Breast epithelium (tissue), 4 donors: ENCODE results near the gene LILRA6. TPM values are rescaled to one million over a fixed set of nuclear protein-coding genes. Genes with fewer than 3 reads are reported as not detected.
"Not testable (repeated sequence)": the region's sequence is repeated elsewhere in the genome, so short reads cannot be mapped to it uniquely, and the experiment has no call there.

Experiments used
- DNase-seq, 2 donors: peaks; one replicate each; pipeline ENCODE4 v3.0.0-alpha.2; 2019; ENCODE audit warnings: low spot score in 2 of 2
- H3K27ac ChIP-seq, 2 donors: fragments of 200-600 bp; sonication (generic) in 1 of 2; one replicate each; pipeline ENCODE4 v1.5.1; 2016 to 2019; ENCODE audit warnings: mild to moderate bottlenecking in 1 of 2
- H3K27me3 ChIP-seq, 2 donors: fragments of 200-600 bp; sonication (generic) in 1 of 2; one replicate each; pipeline versions ENCODE4 v1.5.1 to v1.6.0; 2017 to 2019; ENCODE audit warnings: control low read depth in 1 of 2, mild to moderate bottlenecking in 1 of 2
- H3K36me3 ChIP-seq: fragments of 200-600 bp; one replicate; pipeline ENCODE4 v1.5.1; 2019
- H3K4me1 ChIP-seq, 2 donors: fragments of 200-600 bp; sonication (generic); one replicate each; pipeline ENCODE4 v1.5.1; 2016 to 2019; ENCODE audit warnings: control low read depth in 1 of 2
- H3K4me3 ChIP-seq, 3 donors: fragments of 200-600 bp; sonication (generic); 1 replicate in 2 of 3; 2 replicates in 1 of 3; pipeline ENCODE4 v1.5.1; 2016 to 2019; ENCODE audit warnings: mild to moderate bottlenecking in 3 of 3, moderate library complexity in 2 of 3
- H3K9me3 ChIP-seq, 2 donors: fragments of 200-600 bp; sonication (generic) in 1 of 2; one replicate each; pipeline ENCODE4 v1.5.1; 2016 to 2019; ENCODE audit warnings: control low read depth in 1 of 2
- CTCF ChIP-seq, 3 donors: fragments of 450-650 bp; IDR thresholded peaks; one replicate each; pipeline ENCODE4 v1.5.1; 2016 to 2017; ENCODE audit warnings: antibody characterized with exemption in 3 of 3, mild to moderate bottlenecking in 3 of 3, moderate library complexity in 3 of 3
- POLR2A ChIP-seq: fragments of 450-650 bp; IDR thresholded peaks from one replicate; pipeline ENCODE4 v1.6.1; 2016; ENCODE audit warnings: antibody characterized with exemption, mild to moderate bottlenecking, moderate library complexity
- POLR2AphosphoS5 ChIP-seq, 3 donors: sonication (generic); formaldehyde crosslinking; IDR thresholded peaks; one replicate each; pipeline ENCODE4 v1.6.1; 2017; ENCODE audit warnings: antibody characterized with exemption in 3 of 3
- intact Hi-C: fragments of 100-400 bp; cut with DNase I; formaldehyde crosslinking; loops from one replicate; pipeline ENCODE4 v1.15.1; 2023; ENCODE audit warnings: low total_unique reads
- total RNA-seq, 3 donors: library from RNA; depleted of rRNA; stranded (reverse); fragments of >200 nt; gene quantifications; one replicate each; pipeline ENCODE4 v1.1.0, GENCODE V29; 2016

Gene LILRA6
- total RNA-seq, 3 donors from 2014 or later: 1.3 to 2.9 (median 1.8) TPM

GRCh38 chr19:54275951-54276350 lies 33.4 kb upstream of the LILRA6 start:
- TF ChIP-seq POLR2AphosphoS5 (IDR thresholded peaks at IDR 0.05) (no peak), POLR2A (no peak)
- DNase-seq: no peak
- Histone ChIP-seq H3K9me3 (no peaks in the 10 kb centered on the region), H3K27me3 (peaks cover 0 to 38% of the 10 kb centered on the region in 2 donors), H3K4me3 (no peak overlapping the region), H3K4me1 (no peaks in the 10 kb centered on the region), H3K36me3 (no peaks in the 10 kb centered on the region), H3K27ac (no peak overlapping the region)
- intact Hi-C loops: no loop called here

GRCh38 chr19:54274516-54274915 lies 31.9 kb upstream of the LILRA6 start:
- H3K27me3 ChIP-seq: peaks cover 0 to 24% of the 10 kb centered on the region in 2 donors
- DNase-seq, H3K27ac ChIP-seq, H3K4me1 ChIP-seq, intact Hi-C loops, H3K4me3 ChIP-seq, H3K36me3 ChIP-seq, H3K9me3 ChIP-seq: not testable (repeated sequence)

- no peak for TF ChIP-seq POLR2AphosphoS5 (IDR thresholded peaks at IDR 0.05)
- no peak for TF ChIP-seq CTCF (IDR thresholded peaks at IDR 0.05)
- no peak for TF ChIP-seq POLR2A
- Histone ChIP-seq H3K27ac (no peak overlapping the region), H3K4me3 (no peak overlapping the region), H3K36me3 (no peaks in the 10 kb centered on the region), H3K9me3 (no peaks in the 10 kb centered on the region), H3K27me3 (peaks cover 0 to 18% of the 10 kb centered on the region in 2 donors), H3K4me1 (no peaks in the 10 kb centered on the region)
- intact Hi-C loops: no loop called here
- no peak for DNase-seq
Measured at GRCh38 chr19:54273821-54274220, 31.2 kb upstream of the LILRA6 start.

- intact Hi-C loops, H3K9me3 ChIP-seq, H3K36me3 ChIP-seq, H3K27ac ChIP-seq, H3K4me1 ChIP-seq, H3K4me3 ChIP-seq, H3K27me3 ChIP-seq, DNase-seq: not testable (repeated sequence)
Measured at GRCh38 chr19:54272181-54272580, 29.6 kb upstream of the LILRA6 start.

GRCh38 chr19:54271587-54271986 lies 29.0 kb upstream of the LILRA6 start:
- DNase-seq, H3K4me3 ChIP-seq, H3K27me3 ChIP-seq, H3K4me1 ChIP-seq, H3K36me3 ChIP-seq, H3K9me3 ChIP-seq, H3K27ac ChIP-seq, intact Hi-C loops: not testable (repeated sequence)

GRCh38 chr19:54271106-54271505 lies 28.5 kb upstream of the LILRA6 start:
- TF ChIP-seq CTCF (IDR thresholded peaks at IDR 0.05) (no peak), POLR2AphosphoS5 (IDR thresholded peaks at IDR 0.05) (no peak), POLR2A (no peak)
- intact Hi-C loops: no loop called here
- no peaks in the 10 kb centered on the region for H3K4me1 ChIP-seq

GRCh38 chr19:54268936-54269335 lies 26.3 kb upstream of the LILRA6 start:
- Histone ChIP-seq H3K4me3 (no peak overlapping the region), H3K9me3 (no peaks in the 10 kb centered on the region), H3K4me1 (no peaks in the 10 kb centered on the region), H3K27ac (no peak overlapping the region), H3K27me3 (peaks cover 0 to 3% of the 10 kb centered on the region in 2 donors), H3K36me3 (no peaks in the 10 kb centered on the region)
- no peak for DNase-seq
- intact Hi-C loops: no loop called here
- no peak for TF ChIP-seq POLR2A
- TF ChIP-seq CTCF (IDR thresholded peaks at IDR 0.05): no peak

More at GRCh38 chr19:54271106-54271505, 28.5 kb upstream of the LILRA6 start:
- H3K4me3 ChIP-seq: no peak overlapping the region
- no peak overlapping the region for H3K27ac ChIP-seq
- no peaks in the 10 kb centered on the region for H3K36me3 ChIP-seq
- peaks cover 0 to 6% of the 10 kb centered on the region in 2 donors for H3K27me3 ChIP-seq
- DNase-seq: no peak
- H3K9me3 ChIP-seq: no peaks in the 10 kb centered on the region
